Activated CD8-positive, alpha-beta memory T cell treated with anti-CD3 and anti-CD28 coated beads, Interleukin-2, amount 10 ng/mL, durations not matched to agents 7 days and 5 days (primary cell): ENCODE measurements around the gene ARHGEF10L. TPM values are rescaled to one million over a fixed set of nuclear protein-coding genes. Genes with fewer than 3 reads are reported as not detected.
A peak's percentile ranks its signal among the peaks of the same experiment; 100 is the strongest.

Experiments
- ATAC-seq: fragments of 150-1000 bp; cut with Tn5 transposase; one replicate; pipeline ENCODE4 v1.10.0; 2021; ENCODE audit warnings: moderate library complexity
- CTCF ChIA-PET: fragments of 350-600 bp; sonication (Branson Sonifier 250); formaldehyde crosslinking; loops from one replicate; lab custom pipeline; 2021; ENCODE audit warnings: antibody characterized with exemption; lab: Charles Lee
- DNase-seq: peaks from one replicate; pipeline ENCODE4 v3.0.0-alpha.2; 2020
- H3K27ac Mint-ChIP-seq: one replicate; pipeline ENCODE4 v1.8.0; 2021; ENCODE audit warnings: mild to moderate bottlenecking, mixed read lengths
- H3K27me3 Mint-ChIP-seq: one replicate; pipeline ENCODE4 v1.8.0; 2021; ENCODE audit warnings: mixed read lengths
- H3K36me3 Mint-ChIP-seq: one replicate; pipeline ENCODE4 v1.8.0; 2021; ENCODE audit warnings: mild to moderate bottlenecking, mixed read lengths
- H3K4me1 Mint-ChIP-seq: one replicate; pipeline ENCODE4 v1.8.0; 2021; ENCODE audit warnings: mixed read lengths
- H3K4me3 Mint-ChIP-seq: one replicate; pipeline ENCODE4 v1.8.0; 2021; ENCODE audit warnings: mild to moderate bottlenecking, moderate library complexity, mixed read lengths
- H3K9me3 Mint-ChIP-seq: one replicate; pipeline ENCODE4 v1.8.0; 2022; ENCODE audit warnings: low read depth, mixed read lengths
- total RNA-seq, 2 experiments: library from RNA; stranded (reverse); gene quantifications; one replicate each; pipeline ENCODE4 v1.2.3, GENCODE V29; 2021

ARHGEF10L gene
- total RNA-seq, 2 experiments from 2014 or later, result not detected

DNA sequence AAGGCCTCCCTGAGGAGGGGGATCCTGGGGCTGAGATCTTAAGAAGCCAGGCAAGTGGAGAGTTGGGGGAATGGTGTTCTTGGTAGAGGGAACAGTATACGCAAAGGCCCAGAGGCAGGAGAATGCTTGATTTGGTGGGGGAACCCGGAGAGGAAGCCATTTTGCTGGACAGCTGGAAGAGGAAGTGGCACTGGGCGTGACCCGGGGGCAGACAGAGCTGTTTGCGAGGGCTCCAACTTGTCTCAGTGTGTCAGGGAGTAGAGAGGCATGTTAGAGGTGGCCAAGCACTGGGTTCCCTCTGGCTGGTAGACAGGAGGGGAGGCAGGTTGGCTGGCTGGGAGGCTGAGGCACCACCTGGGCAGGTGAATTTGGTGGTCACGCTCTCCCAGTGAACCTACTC lies 119.3 kb downstream of the ARHGEF10L start:
- no peaks in the 10 kb centered on the region for H3K9me3 Mint-ChIP-seq
- no peaks in the 10 kb centered on the region for H3K36me3 Mint-ChIP-seq
- H3K4me3 Mint-ChIP-seq, result no peak overlapping the region
- CTCF ChIA-PET, result interaction anchor here (1.9 kb wide), 1 partner anchor 442 kb away, joined by 5 read pairs; no protein-coding TSS in a partner anchor
- DNase-seq, result no peak
- no peaks in the 10 kb centered on the region for H3K27me3 Mint-ChIP-seq
- no peak overlapping the region for H3K27ac Mint-ChIP-seq
- ATAC-seq, result no peak
- H3K4me1 Mint-ChIP-seq, result no peaks in the 10 kb centered on the region

- ATAC-seq, result peak; percentile 33
- DNase-seq, result peak; percentile 60
These were observed 122.2 kb downstream of the ARHGEF10L start for GRCh38 chr1:17661546-17662157.

GRCh38 chr1:17662296-17662695 lies 122.8 kb downstream of the ARHGEF10L start:
- Mint-ChIP-seq H3K27ac (no peak overlapping the region), H3K27me3 (no peaks in the 10 kb centered on the region), H3K4me1 (no peaks in the 10 kb centered on the region), H3K4me3 (no peak overlapping the region), H3K9me3 (no peaks in the 10 kb centered on the region), H3K36me3 (no peaks in the 10 kb centered on the region)
- CTCF ChIA-PET, result interaction anchor here (1.5 to 1.8 kb wide), 2 partner anchors 7 to 55 kb away, joined by 5 to 6 read pairs; no protein-coding TSS in a partner anchor
- DNase-seq (no peak), ATAC-seq (no peak)

More at GRCh38 chr1:17661546-17662157, 122.2 kb downstream of the ARHGEF10L start:
- CTCF ChIA-PET, result interaction anchor here (0.8 to 1.8 kb wide), 14 partner anchors 8 to 920 kb away, joined by 3 to 13 read pairs (median 4); no protein-coding TSS in a partner anchor
- no peaks in the 10 kb centered on the region for H3K9me3 Mint-ChIP-seq
- H3K4me3 Mint-ChIP-seq, result no peak overlapping the region
- no peaks in the 10 kb centered on the region for H3K36me3 Mint-ChIP-seq
- H3K27ac Mint-ChIP-seq, result no peak overlapping the region
- H3K4me1 Mint-ChIP-seq, result no peaks in the 10 kb centered on the region
- no peaks in the 10 kb centered on the region for H3K27me3 Mint-ChIP-seq

DNA sequence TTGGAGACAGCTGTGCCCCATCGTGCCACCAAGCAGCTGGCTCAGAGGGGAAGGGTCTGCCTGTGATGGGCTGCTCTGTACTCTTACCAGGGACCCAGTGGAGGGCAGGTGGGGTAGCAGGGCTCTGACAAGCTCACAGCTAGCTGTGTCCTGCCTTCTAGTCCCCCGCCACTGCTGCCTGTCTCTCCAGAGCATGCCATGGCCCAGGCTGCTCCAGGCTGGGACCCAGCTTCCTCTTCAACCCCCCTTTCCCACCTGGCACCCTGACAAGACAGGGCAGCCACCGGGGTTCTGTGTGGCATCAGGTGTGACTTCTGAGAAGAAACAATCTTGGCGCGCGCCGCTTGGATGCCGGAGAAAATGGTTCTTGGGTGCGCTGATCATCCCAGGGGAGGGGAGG lies 123.3 kb downstream of the ARHGEF10L start:
- ATAC-seq (no peak), DNase-seq (no peak)
- CTCF ChIA-PET, result no interaction called here
- Mint-ChIP-seq H3K4me1 (no peaks in the 10 kb centered on the region), H3K9me3 (no peaks in the 10 kb centered on the region), H3K4me3 (no peak overlapping the region), H3K27ac (no peak overlapping the region), H3K36me3 (no peaks in the 10 kb centered on the region), H3K27me3 (no peaks in the 10 kb centered on the region)

DNA sequence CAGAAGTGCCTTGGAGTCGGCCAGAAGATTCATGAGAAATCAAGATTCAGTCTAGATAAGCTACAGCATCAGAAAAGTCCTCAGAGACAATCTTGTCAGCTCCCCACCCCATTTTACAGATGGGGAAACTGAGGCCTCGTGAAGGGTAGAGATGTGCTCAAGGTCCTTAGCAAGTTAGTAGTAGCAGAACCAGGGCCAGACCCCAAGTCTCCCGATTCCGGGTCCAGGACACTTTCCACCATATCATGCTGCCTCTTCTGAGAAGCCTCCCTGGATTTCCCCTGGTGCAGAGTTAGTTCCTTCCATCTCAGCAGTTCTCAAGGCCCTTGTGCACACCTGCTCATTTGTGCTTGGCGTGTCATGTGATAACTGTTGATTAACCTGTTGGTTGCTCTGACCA lies 124.1 kb downstream of the ARHGEF10L start:
- H3K4me1 Mint-ChIP-seq, result no peaks in the 10 kb centered on the region
- no peaks in the 10 kb centered on the region for H3K27me3 Mint-ChIP-seq
- no peak overlapping the region for H3K4me3 Mint-ChIP-seq
- CTCF ChIA-PET, result no interaction called here
- no peaks in the 10 kb centered on the region for H3K9me3 Mint-ChIP-seq
- no peak overlapping the region for H3K27ac Mint-ChIP-seq
- no peak for ATAC-seq
- no peaks in the 10 kb centered on the region for H3K36me3 Mint-ChIP-seq
- DNase-seq, result no peak

GRCh38 chr1:17664322-17664721 lies 124.8 kb downstream of the ARHGEF10L start:
- Mint-ChIP-seq H3K4me3 (no peak overlapping the region), H3K27me3 (no peaks in the 10 kb centered on the region), H3K36me3 (no peaks in the 10 kb centered on the region), H3K4me1 (no peaks in the 10 kb centered on the region), H3K27ac (no peak overlapping the region), H3K9me3 (no peaks in the 10 kb centered on the region)
- DNase-seq (no peak), ATAC-seq (no peak)
- CTCF ChIA-PET, result no interaction called here

- Mint-ChIP-seq H3K9me3 (no peaks in the 10 kb centered on the region), H3K4me1 (no peaks in the 10 kb centered on the region), H3K27ac (no peak overlapping the region), H3K4me3 (no peak overlapping the region), H3K27me3 (no peaks in the 10 kb centered on the region), H3K36me3 (no peaks in the 10 kb centered on the region)
- CTCF ChIA-PET, result no interaction called here
- ATAC-seq, result no peak
- no peak for DNase-seq
These were observed 125.6 kb downstream of the ARHGEF10L start for GRCh38 chr1:17665054-17665453.

- ATAC-seq, result no peak
- no peaks in the 10 kb centered on the region for H3K4me1 Mint-ChIP-seq
- CTCF ChIA-PET, result no interaction called here
These were observed 126.6 kb downstream of the ARHGEF10L start for GRCh38 chr1:17665950-17666720.

DNA sequence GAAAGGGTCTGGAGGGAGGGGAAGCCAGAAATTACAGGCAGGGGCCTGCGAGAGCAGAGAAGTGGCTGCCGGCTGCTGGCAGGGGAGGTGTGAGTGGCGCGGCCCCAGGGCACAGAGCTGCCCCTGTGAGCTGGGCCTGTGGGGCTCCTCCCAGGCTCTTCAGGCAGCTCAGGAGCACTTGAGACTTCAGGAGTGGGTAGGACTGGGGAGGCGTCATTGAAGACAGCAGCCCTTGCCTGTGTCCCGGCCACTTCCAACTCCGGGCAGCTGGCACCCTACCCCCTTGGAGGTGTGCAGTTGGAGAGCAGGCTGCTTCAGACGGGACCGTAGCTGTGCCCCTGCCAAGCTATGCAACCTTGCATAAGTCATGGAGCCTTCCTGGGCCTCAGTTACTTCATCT lies 128.1 kb downstream of the ARHGEF10L start:
- Mint-ChIP-seq H3K36me3 (no peaks in the 10 kb centered on the region), H3K27ac (no peak overlapping the region), H3K27me3 (no peaks in the 10 kb centered on the region), H3K9me3 (no peaks in the 10 kb centered on the region), H3K4me1 (no peaks in the 10 kb centered on the region), H3K4me3 (no peak overlapping the region)
- no peak for DNase-seq
- CTCF ChIA-PET, result interaction anchor here (0.7 kb wide), 1 partner anchor 433 kb away, joined by 4 read pairs; no protein-coding TSS in a partner anchor
- no peak for ATAC-seq

More at GRCh38 chr1:17665950-17666720, 126.6 kb downstream of the ARHGEF10L start:
- H3K27me3 Mint-ChIP-seq, result no peaks in the 10 kb centered on the region
- no peak for DNase-seq
- H3K27ac Mint-ChIP-seq, result no peak overlapping the region
- no peak overlapping the region for H3K4me3 Mint-ChIP-seq
- no peaks in the 10 kb centered on the region for H3K36me3 Mint-ChIP-seq
- no peaks in the 10 kb centered on the region for H3K9me3 Mint-ChIP-seq

GRCh38 chr1:17668195-17668594 lies 128.7 kb downstream of the ARHGEF10L start:
- no peaks in the 10 kb centered on the region for H3K9me3 Mint-ChIP-seq
- CTCF ChIA-PET, result interaction anchor here (0.7 kb wide), 1 partner anchor 432 kb away, joined by 4 read pairs; no protein-coding TSS in a partner anchor
- no peaks in the 10 kb centered on the region for H3K4me1 Mint-ChIP-seq
- no peak for DNase-seq
- H3K27me3 Mint-ChIP-seq, result no peaks in the 10 kb centered on the region
- no peaks in the 10 kb centered on the region for H3K36me3 Mint-ChIP-seq
- H3K27ac Mint-ChIP-seq, result no peak overlapping the region
- ATAC-seq, result no peak
- no peak overlapping the region for H3K4me3 Mint-ChIP-seq

- CTCF ChIA-PET, result interaction anchor here (1.3 kb wide), 1 partner anchor 7 kb away, joined by 6 read pairs; no protein-coding TSS in a partner anchor
- DNase-seq (no peak), ATAC-seq (no peak)
- Mint-ChIP-seq H3K4me1 (no peaks in the 10 kb centered on the region), H3K9me3 (no peaks in the 10 kb centered on the region), H3K27ac (no peak overlapping the region), H3K27me3 (no peaks in the 10 kb centered on the region), H3K36me3 (no peaks in the 10 kb centered on the region), H3K4me3 (no peak overlapping the region)
These were observed 129.2 kb downstream of the ARHGEF10L start for GRCh38 chr1:17668624-17669175.

GRCh38 chr1:17669305-17669704 lies 129.8 kb downstream of the ARHGEF10L start:
- CTCF ChIA-PET, result interaction anchor here (1.3 kb wide), 1 partner anchor 8 kb away, joined by 6 read pairs; no protein-coding TSS in a partner anchor

GRCh38 chr1:17669866-17670451 lies 130.5 kb downstream of the ARHGEF10L start:
- ATAC-seq, result no peak
- H3K9me3 Mint-ChIP-seq, result no peaks in the 10 kb centered on the region
- no peaks in the 10 kb centered on the region for H3K27me3 Mint-ChIP-seq
- no peaks in the 10 kb centered on the region for H3K36me3 Mint-ChIP-seq
- no peak overlapping the region for H3K27ac Mint-ChIP-seq
- CTCF ChIA-PET, result interaction anchor here (1.3 kb wide), 1 partner anchor 8 kb away, joined by 6 read pairs; no protein-coding TSS in a partner anchor
- DNase-seq, result no peak
- H3K4me3 Mint-ChIP-seq, result no peak overlapping the region
- no peaks in the 10 kb centered on the region for H3K4me1 Mint-ChIP-seq

More at GRCh38 chr1:17669305-17669704, 129.8 kb downstream of the ARHGEF10L start:
- no peak for ATAC-seq
- no peaks in the 10 kb centered on the region for H3K9me3 Mint-ChIP-seq
- H3K4me3 Mint-ChIP-seq, result no peak overlapping the region
- no peak for DNase-seq
- no peaks in the 10 kb centered on the region for H3K4me1 Mint-ChIP-seq
- H3K27ac Mint-ChIP-seq, result no peak overlapping the region
- no peaks in the 10 kb centered on the region for H3K36me3 Mint-ChIP-seq
- H3K27me3 Mint-ChIP-seq, result no peaks in the 10 kb centered on the region
